Panc1 (cell line): ENCODE measurements around the gene TPP1. TPM values are rescaled to one million over a fixed set of nuclear protein-coding genes. Genes with fewer than 3 reads are reported as not detected.

Experiments used
- total RNA-seq: library from RNA; stranded (reverse); gene quantifications from one replicate; pipeline ENCODE4 v1.2.1, GENCODE V29; 2021; ENCODE audit not compliant: unreplicated experiment

Gene TPP1
- total RNA-seq, 1 experiment from 2014 or later, result 200 TPM

Other genes with a start within 250 kb of the TPP1 start
- 20.0 TPM for gene SMPD1, start 228.9 kb downstream of the TPP1 start, total RNA-seq
- 9.6 TPM for gene APBB1, start 200.3 kb downstream of the TPP1 start, total RNA-seq
- 1.0 TPM for gene HPX, start 178.4 kb downstream of the TPP1 start, total RNA-seq
- gene TRIM3, start 145.5 kb downstream of the TPP1 start, total RNA-seq, result 35.4 TPM
- 116 TPM for gene ARFIP2, start 138.1 kb downstream of the TPP1 start, total RNA-seq
- 63.8 TPM for gene TIMM10B, start 137.9 kb downstream of the TPP1 start, total RNA-seq
- 10.6 TPM for gene DNHD1, start 122.1 kb downstream of the TPP1 start, total RNA-seq
- 23.1 TPM for gene RRP8, start 15.8 kb downstream of the TPP1 start, total RNA-seq
- gene ILK, start 15.6 kb downstream of the TPP1 start, total RNA-seq, result 204 TPM
- 387 TPM for gene TAF10, start 7.2 kb downstream of the TPP1 start, total RNA-seq
- gene DCHS1, start 36.4 kb upstream of the TPP1 start, total RNA-seq, result 2.2 TPM
- gene MRPL17, start 63.9 kb upstream of the TPP1 start, total RNA-seq, result 115 TPM
- 0.18 TPM for gene OR2AG2, start 152.6 kb upstream of the TPP1 start, total RNA-seq
- not detected for gene OR2AG1, start 163.6 kb upstream of the TPP1 start, total RNA-seq
- 0.15 TPM for gene OR6A2, start 180.3 kb upstream of the TPP1 start, total RNA-seq
- not detected for gene OR10A5, start 226.3 kb upstream of the TPP1 start, total RNA-seq
- not detected for gene OR10A2, start 243.6 kb upstream of the TPP1 start, total RNA-seq